ENCODE results near the gene CBARP.

DNA sequence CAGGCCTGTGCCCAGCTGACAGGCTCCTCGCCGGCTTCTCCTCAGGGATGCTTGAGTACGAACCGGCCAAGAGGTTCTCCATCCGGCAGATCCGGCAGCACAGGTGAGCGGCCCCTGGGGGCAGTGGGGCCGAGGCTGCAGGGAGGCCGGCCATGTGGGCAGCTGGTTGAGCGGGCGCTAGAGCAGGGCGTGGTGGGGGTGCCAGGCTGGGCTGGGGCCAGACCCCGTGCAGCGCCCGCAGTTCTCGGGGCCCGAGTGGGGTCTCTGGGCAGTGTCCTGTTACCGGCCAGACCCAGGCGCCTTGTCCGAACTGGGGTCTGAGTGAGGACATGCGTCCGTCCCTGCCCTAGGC is 15.9 kb downstream of the CBARP start:
- TF ChIP-seq, protein P1, sequence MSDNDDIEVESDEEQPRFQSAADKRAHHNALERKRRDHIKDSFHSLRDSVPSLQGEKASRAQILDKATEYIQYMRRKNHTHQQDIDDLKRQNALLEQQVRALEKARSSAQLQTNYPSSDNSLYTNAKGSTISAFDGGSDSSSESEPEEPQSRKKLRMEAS (IDR thresholded peaks at IDR 0.05; ENCODE audit: low read depth, low read length), result no peak
- TF ChIP-seq, protein P2, sequence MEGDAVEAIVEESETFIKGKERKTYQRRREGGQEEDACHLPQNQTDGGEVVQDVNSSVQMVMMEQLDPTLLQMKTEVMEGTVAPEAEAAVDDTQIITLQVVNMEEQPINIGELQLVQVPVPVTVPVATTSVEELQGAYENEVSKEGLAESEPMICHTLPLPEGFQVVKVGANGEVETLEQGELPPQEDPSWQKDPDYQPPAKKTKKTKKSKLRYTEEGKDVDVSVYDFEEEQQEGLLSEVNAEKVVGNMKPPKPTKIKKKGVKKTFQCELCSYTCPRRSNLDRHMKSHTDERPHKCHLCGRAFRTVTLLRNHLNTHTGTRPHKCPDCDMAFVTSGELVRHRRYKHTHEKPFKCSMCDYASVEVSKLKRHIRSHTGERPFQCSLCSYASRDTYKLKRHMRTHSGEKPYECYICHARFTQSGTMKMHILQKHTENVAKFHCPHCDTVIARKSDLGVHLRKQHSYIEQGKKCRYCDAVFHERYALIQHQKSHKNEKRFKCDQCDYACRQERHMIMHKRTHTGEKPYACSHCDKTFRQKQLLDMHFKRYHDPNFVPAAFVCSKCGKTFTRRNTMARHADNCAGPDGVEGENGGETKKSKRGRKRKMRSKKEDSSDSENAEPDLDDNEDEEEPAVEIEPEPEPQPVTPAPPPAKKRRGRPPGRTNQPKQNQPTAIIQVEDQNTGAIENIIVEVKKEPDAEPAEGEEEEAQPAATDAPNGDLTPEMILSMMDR (IDR thresholded peaks at IDR 0.05; ENCODE audit: low read depth, low read length), result no peak
- TF ChIP-seq POLR2A (IDR thresholded peaks at IDR 0.05; ENCODE audit: extremely low read depth, insufficient read length) (no peak), MYC (IDR thresholded peaks at IDR 0.05; ENCODE audit: low read depth, low read length) (no peak)
